ENCODE results near the gene SIKE1.
"Not testable (repeated sequence)": the region's sequence is repeated elsewhere in the genome, so short reads cannot be mapped to it uniquely, and the experiment has no call there.

Gene SIKE1

GRCh38 chr1:114755006-114755931, 25.2 kb downstream of the SIKE1 start (continued):
- TF ChIP-seq CREB5 (CRISPR knock-in tag; IDR thresholded peaks at IDR 0.05; ENCODE audit: low read depth) (no peak), ZFP30 (CRISPR knock-in tag; IDR thresholded peaks at IDR 0.05) (no peak), PPARA (CRISPR knock-in tag; IDR thresholded peaks at IDR 0.05; ENCODE audit: borderline replicate concordance) (no peak)

GRCh38 chr1:114753702-114754101, 26.8 kb downstream of the SIKE1 start:
- not testable (repeated sequence) for ATAC-seq

GRCh38 chr1:114753143-114753542, 27.3 kb downstream of the SIKE1 start:
- ATAC-seq: no peak

GRCh38 chr1:114750780-114751179, 29.7 kb downstream of the SIKE1 start:
- ATAC-seq: no peak
- no peak for TF ChIP-seq OSR1 (CRISPR knock-in tag; IDR thresholded peaks at IDR 0.05)
- no peak for TF ChIP-seq ZNF8 (CRISPR knock-in tag; IDR thresholded peaks at IDR 0.05)
- no peak for TF ChIP-seq TOX (CRISPR knock-in tag; IDR thresholded peaks at IDR 0.05; ENCODE audit: borderline replicate concordance)
- no peak for TF ChIP-seq RARB (CRISPR knock-in tag; IDR thresholded peaks at IDR 0.05)
- TF ChIP-seq BACH2 (CRISPR knock-in tag; IDR thresholded peaks at IDR 0.05; ENCODE audit: borderline replicate concordance): no peak
- TF ChIP-seq CREB5 (CRISPR knock-in tag; IDR thresholded peaks at IDR 0.05; ENCODE audit: low read depth): no peak
- no peak for TF ChIP-seq ARNTL (CRISPR knock-in tag; IDR thresholded peaks at IDR 0.05; ENCODE audit: borderline replicate concordance, low read depth)
- no peak for TF ChIP-seq POU6F1 (CRISPR knock-in tag; IDR thresholded peaks at IDR 0.05; ENCODE audit: borderline replicate concordance, low read depth)
- no peak for TF ChIP-seq ZNF70 (CRISPR knock-in tag; IDR thresholded peaks at IDR 0.05)
- TF ChIP-seq PATZ1 (CRISPR knock-in tag; IDR thresholded peaks at IDR 0.05; ENCODE audit: borderline replicate concordance): no peak
- no peak for TF ChIP-seq CSDC2 (CRISPR knock-in tag; IDR thresholded peaks at IDR 0.05)
- no peak for TF ChIP-seq ESRRG (CRISPR knock-in tag; IDR thresholded peaks at IDR 0.05)

More at GRCh38 chr1:114753143-114753542, 27.3 kb downstream of the SIKE1 start:
- no peak for TF ChIP-seq TCF4 (CRISPR knock-in tag; IDR thresholded peaks at IDR 0.05; ENCODE audit: borderline replicate concordance)
- no peak for TF ChIP-seq TOX (CRISPR knock-in tag; IDR thresholded peaks at IDR 0.05; ENCODE audit: borderline replicate concordance)
- no peak for TF ChIP-seq TSHZ2 (CRISPR knock-in tag; IDR thresholded peaks at IDR 0.05)
- no peak for TF ChIP-seq ARNTL (CRISPR knock-in tag; IDR thresholded peaks at IDR 0.05; ENCODE audit: borderline replicate concordance, low read depth)
- TF ChIP-seq GLIS3 (CRISPR knock-in tag; IDR thresholded peaks at IDR 0.05): no peak
- no peak for TF ChIP-seq OSR1 (CRISPR knock-in tag; IDR thresholded peaks at IDR 0.05)
- TF ChIP-seq ZC3H10 (CRISPR knock-in tag; IDR thresholded peaks at IDR 0.05): no peak
- TF ChIP-seq CSDC2 (CRISPR knock-in tag; IDR thresholded peaks at IDR 0.05): no peak
- TF ChIP-seq RARB (CRISPR knock-in tag; IDR thresholded peaks at IDR 0.05): no peak
- TF ChIP-seq ZNF70 (CRISPR knock-in tag; IDR thresholded peaks at IDR 0.05): no peak
- TF ChIP-seq PATZ1 (CRISPR knock-in tag; IDR thresholded peaks at IDR 0.05; ENCODE audit: borderline replicate concordance): no peak
